Smooth muscle cell (in vitro differentiated cells): ENCODE results near the gene ST6GALNAC4. TPM values are rescaled to one million over a fixed set of nuclear protein-coding genes. Genes with fewer than 3 reads are reported as not detected.

Experiments used
- DNase-seq: peaks from one replicate; lab custom pipeline; 2025; ENCODE audit not compliant: unreplicated experiment; lab: John Stamatoyannopoulos, UW
- H2AFZ ChIP-seq: fragments of 200-600 bp; sonication (generic); 2 replicates; pipeline ENCODE4 v1.6.0; 2016; ENCODE audit warnings: antibody characterized with exemption, low read depth, mild to moderate bottlenecking
- H3F3A ChIP-seq: fragments of 200-600 bp; sonication (generic); 2 replicates; pipeline ENCODE4 v1.6.0; 2017; ENCODE audit warnings: antibody characterized with exemption, low read depth
- H3K27ac ChIP-seq: fragments of 200-600 bp; sonication (generic); 2 replicates; pipeline ENCODE4 v1.5.1; 2016; ENCODE audit warnings: low read depth, mild to moderate bottlenecking
- H3K27me3 ChIP-seq: fragments of 200-600 bp; sonication (generic); 2 replicates; pipeline ENCODE4 v1.6.1; 2016; ENCODE audit warnings: low read depth, mild to moderate bottlenecking
- H3K36me3 ChIP-seq: fragments of 200-600 bp; sonication (generic); 2 replicates; pipeline ENCODE4 v1.5.1; 2016; ENCODE audit warnings: low read depth
- H3K4me1 ChIP-seq: fragments of 200-600 bp; sonication (generic); 2 replicates; pipeline ENCODE4 v1.5.1; 2016; ENCODE audit warnings: low read depth
- H3K4me2 ChIP-seq: fragments of 200-600 bp; sonication (generic); 2 replicates; pipeline ENCODE4 v1.6.0; 2016; ENCODE audit warnings: mild to moderate bottlenecking
- H3K4me3 ChIP-seq: fragments of 200-600 bp; sonication (generic); 2 replicates; pipeline ENCODE4 v1.5.1; 2016; ENCODE audit warnings: mild to moderate bottlenecking
- H3K79me2 ChIP-seq: fragments of 200-600 bp; sonication (generic); 2 replicates; pipeline ENCODE4 v1.6.0; 2016; ENCODE audit warnings: low read depth, mild to moderate bottlenecking
- H3K9ac ChIP-seq: fragments of 200-600 bp; sonication (generic); 2 replicates; pipeline ENCODE4 v1.6.0; 2016; ENCODE audit warnings: low read depth
- H3K9me3 ChIP-seq: fragments of 200-600 bp; sonication (generic); replicated peaks from 2 replicates; pipeline ENCODE4 v1.5.1; 2016; ENCODE audit warnings: low read depth
- H4K20me1 ChIP-seq: fragments of 200-600 bp; sonication (generic); 2 replicates; pipeline ENCODE4 v1.6.0; 2016; ENCODE audit warnings: low read depth
- CTCF ChIP-seq: fragments of 200-600 bp; sonication (generic); IDR thresholded peaks from 2 replicates; pipeline ENCODE4 v1.5.1; 2017; ENCODE audit warnings: borderline replicate concordance, mild to moderate bottlenecking, antibody characterized with exemption; ENCODE audit not compliant: insufficient read depth, poor library complexity, severe bottlenecking
- WGBS: methylation state at CpG from one replicate; pipeline ENCODE4 v1.1.7; 2016; ENCODE audit warnings: low lambda C conversion rate; 5-methylcytosine and 5-hydroxymethylcytosine counted together
- polyA plus RNA-seq: library from polyadenylated mRNA; unstranded; fragments of >200 nt; fragmentation: Nextera tagmentation; extraction: Ambion mirVana; gene quantifications from 2 replicates; pipeline ENCODE4 v1.2.1, GENCODE V29; 2016
- total RNA-seq: library from RNA; depleted of rRNA; stranded (reverse); fragments of >200 nt; gene quantifications from 2 replicates; pipeline ENCODE4 v1.2.3, GENCODE V29; 2014

The ST6GALNAC4 gene
- total and polyA plus RNA-seq, 2 experiments from 2014 or later = 12.1 to 22.5 TPM

GRCh38 chr9:127907867-127908659 is 8.8 kb downstream of the ST6GALNAC4 start:
- Histone ChIP-seq H3K27ac (no peak overlapping the region), H3K4me2 (no peak overlapping the region), H3F3A (no peaks in the 10 kb centered on the region), H3K9ac (no peak overlapping the region), H4K20me1 (no peaks in the 10 kb centered on the region), H2AFZ (no peak overlapping the region), H3K4me3 (no peak overlapping the region), H3K27me3 (no peaks in the 10 kb centered on the region), H3K79me2 (no peaks in the 10 kb centered on the region), H3K4me1 (peaks cover 7% of the 10 kb centered on the region), H3K9me3 (no peaks in the 10 kb centered on the region), H3K36me3 (no peaks in the 10 kb centered on the region)
- no peak for TF ChIP-seq CTCF
- WGBS = 92% methylated on average over 34 of the region's 35 CpGs
- DNase-seq = no peak

DNA sequence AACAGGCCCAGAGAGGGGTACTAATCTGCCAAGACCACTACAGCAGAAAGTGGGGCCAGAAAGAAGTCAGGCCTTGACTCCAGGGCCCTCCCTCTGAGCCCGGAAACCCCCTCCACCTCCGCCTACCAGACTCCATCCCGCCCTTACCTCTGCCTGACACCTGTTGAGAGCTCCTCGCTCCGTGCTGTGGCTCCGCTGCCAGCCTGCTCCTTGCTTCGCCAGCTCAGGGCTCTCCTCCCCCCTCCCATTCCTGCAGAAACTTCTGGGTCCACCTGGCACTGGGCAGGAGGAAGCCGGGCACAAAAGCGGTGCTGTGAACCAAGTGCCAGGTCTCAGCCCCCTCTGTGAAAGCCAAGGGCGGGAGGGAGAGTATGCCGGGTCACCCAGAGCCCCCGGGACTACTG is 11.1 kb downstream of the ST6GALNAC4 start:
- H3K4me3 ChIP-seq = no peak overlapping the region
- no peak for TF ChIP-seq CTCF
- no peaks in the 10 kb centered on the region for H3K36me3 ChIP-seq
- no peak overlapping the region for H2AFZ ChIP-seq
- no peak overlapping the region for H3K27ac ChIP-seq
- H3F3A ChIP-seq = no peaks in the 10 kb centered on the region
- H3K4me1 ChIP-seq = peaks cover 7% of the 10 kb centered on the region
- H3K9me3 ChIP-seq = no peaks in the 10 kb centered on the region
- H3K79me2 ChIP-seq = no peaks in the 10 kb centered on the region
- H3K27me3 ChIP-seq = no peaks in the 10 kb centered on the region
- DNase-seq = no peak
- H3K9ac ChIP-seq = no peak overlapping the region
- H3K4me2 ChIP-seq = no peak overlapping the region
- no peaks in the 10 kb centered on the region for H4K20me1 ChIP-seq
- WGBS = 98% methylated on average over 12 of the region's 12 CpGs

DNA sequence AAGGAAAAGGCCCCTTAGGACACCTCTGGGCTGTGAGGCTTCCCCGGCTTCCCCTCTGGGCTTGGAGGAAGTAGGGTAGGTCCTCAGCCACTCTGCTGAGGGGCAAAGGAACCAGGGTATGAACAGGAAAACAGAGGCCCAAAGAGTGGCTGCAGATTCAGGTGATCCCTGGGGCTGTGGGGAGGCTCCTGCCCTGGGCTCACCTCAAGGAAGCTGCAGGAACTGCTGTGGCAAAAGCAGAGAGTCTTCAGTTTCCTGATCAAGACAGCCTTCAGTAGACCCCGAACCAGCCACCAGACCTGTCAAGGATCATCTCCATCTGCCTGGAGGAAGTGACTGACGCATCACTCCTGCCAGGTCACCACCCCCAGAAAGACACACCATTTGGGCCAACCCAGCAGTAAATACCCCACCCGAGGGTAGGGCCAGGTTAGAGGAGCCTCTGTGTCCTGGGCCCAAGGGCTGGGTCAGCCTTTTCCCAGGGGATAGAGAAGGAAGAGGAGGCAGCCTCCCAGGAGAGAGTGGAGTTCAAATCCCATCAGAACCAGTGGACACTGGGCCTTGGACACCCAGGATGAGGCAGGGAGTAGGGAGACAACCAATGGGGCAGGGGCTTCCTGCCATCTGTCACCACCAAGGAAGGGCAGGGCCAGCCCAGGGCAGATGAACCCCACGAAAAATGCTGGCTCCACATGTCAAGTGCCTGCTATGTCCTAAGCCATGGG is 11.7 kb downstream of the ST6GALNAC4 start:
- H3K9ac ChIP-seq = no peak overlapping the region
- H3K79me2 ChIP-seq = no peaks in the 10 kb centered on the region
- no peaks in the 10 kb centered on the region for H3K36me3 ChIP-seq
- no peaks in the 10 kb centered on the region for H4K20me1 ChIP-seq
- H3K27ac ChIP-seq = no peak overlapping the region
- H3K4me1 ChIP-seq = peaks cover 8% of the 10 kb centered on the region
- 77% methylated on average over 5 of the region's 5 CpGs for WGBS
- no peak overlapping the region for H3K4me2 ChIP-seq
- H3K9me3 ChIP-seq = no peaks in the 10 kb centered on the region
- no peaks in the 10 kb centered on the region for H3F3A ChIP-seq
- TF ChIP-seq CTCF = no peak
- no peak for DNase-seq
- no peak overlapping the region for H2AFZ ChIP-seq
- H3K4me3 ChIP-seq = no peak overlapping the region
- H3K27me3 ChIP-seq = no peaks in the 10 kb centered on the region
